HG03457 (cell line): ENCODE data around the gene TNS4.
"Not testable (repeated sequence)": the region's sequence is repeated elsewhere in the genome, so short reads cannot be mapped to it uniquely, and the experiment has no call there.

Source experiments
- ATAC-seq: cut with Tn5 transposase; IDR thresholded peaks from one replicate; pipeline ENCODE4 v1.9.1; 2021; ENCODE audit warnings: moderate number of reproducible peaks; ENCODE audit not compliant: unreplicated experiment

TNS4 gene

GRCh38 chr17:40501499-40501911, at the start of gene TNS4:
Gene TNS4, minus strand, starts transcription at chr17:40501623. Its CDS starts 5,198 bp downstream, at chr17:40496425.
- no peak for ATAC-seq

- ATAC-seq: no peak
These were observed 49.2 kb upstream of the TNS4 start for GRCh38 chr17:40550608-40551007.

- no peak for ATAC-seq
These were observed 47.7 kb upstream of the TNS4 start for GRCh38 chr17:40548982-40549685.

- ATAC-seq: no peak
These were observed 47.1 kb upstream of the TNS4 start for GRCh38 chr17:40548491-40548981.

- no peak for ATAC-seq
These were observed 46.5 kb upstream of the TNS4 start for GRCh38 chr17:40547785-40548478.

GRCh38 chr17:40547079-40547784, 45.8 kb upstream of the TNS4 start:
- ATAC-seq: no peak

GRCh38 chr17:40546497-40546896, 45.1 kb upstream of the TNS4 start:
- not testable (repeated sequence) for ATAC-seq

- ATAC-seq: no peak
These were observed 44.2 kb upstream of the TNS4 start for GRCh38 chr17:40545660-40546059.

- no peak for ATAC-seq
These were observed 41.4 kb upstream of the TNS4 start for GRCh38 chr17:40542558-40543411.

- ATAC-seq: no peak
These were observed 40.6 kb upstream of the TNS4 start for GRCh38 chr17:40541873-40542557.

- ATAC-seq: no peak
These were observed 39.8 kb upstream of the TNS4 start for GRCh38 chr17:40541060-40541872.

- no peak for ATAC-seq
These were observed 39.0 kb upstream of the TNS4 start for GRCh38 chr17:40540448-40540847.

GRCh38 chr17:40539711-40540411, 38.4 kb upstream of the TNS4 start:
- ATAC-seq: no peak

- no peak for ATAC-seq
These were observed 37.7 kb upstream of the TNS4 start for GRCh38 chr17:40538936-40539705.

- ATAC-seq: no peak
These were observed 36.9 kb upstream of the TNS4 start for GRCh38 chr17:40538019-40538935.

GRCh38 chr17:40536295-40537171, 35.1 kb upstream of the TNS4 start:
- ATAC-seq: no peak
